Skin of body (tissue), 2 donors: ENCODE measurements around the gene SLC24A1. TPM values are rescaled to one million over a fixed set of nuclear protein-coding genes. Genes with fewer than 3 reads are reported as not detected.
A peak's percentile ranks its signal among the peaks of the same experiment; 100 is the strongest.

Experiments
- DNase-seq: peaks from one replicate; lab custom pipeline; 2025; lab: John Stamatoyannopoulos, UW
- total RNA-seq: library from RNA; depleted of rRNA; stranded (reverse); fragments of >200 nt; gene quantifications from one replicate; pipeline ENCODE4 v1.2.3, GENCODE V29; 2014

The SLC24A1 gene
- total RNA-seq, 1 donor from 2014 or later = 4.8 TPM

DNA sequence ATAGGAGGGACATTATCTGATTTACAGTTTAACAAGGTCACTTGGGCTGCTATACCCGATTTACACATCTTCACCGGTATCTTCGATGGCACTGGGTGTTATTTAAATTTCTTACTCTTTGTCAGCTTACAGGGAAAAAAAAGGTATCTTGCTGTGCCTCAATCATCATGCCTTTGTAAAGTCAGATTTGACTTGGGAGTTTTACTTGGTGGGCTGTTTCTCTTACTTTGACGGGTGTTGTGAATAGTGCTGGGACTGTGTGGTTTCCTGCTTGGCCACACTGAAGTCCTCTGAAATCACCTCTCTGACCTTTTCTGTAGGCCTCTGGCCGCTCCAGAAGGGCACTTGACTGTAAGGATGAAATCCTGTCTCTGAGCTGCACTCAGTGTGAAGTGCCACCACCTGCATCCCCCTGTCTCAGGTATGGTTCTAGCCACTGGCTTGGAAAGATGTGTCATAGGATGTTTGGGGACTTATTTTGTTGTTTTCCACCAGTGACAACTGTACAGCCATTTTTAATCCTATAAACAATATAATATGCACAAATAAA lies 3.1 kb upstream of the SLC24A1 start:
- no peak for DNase-seq

DNA sequence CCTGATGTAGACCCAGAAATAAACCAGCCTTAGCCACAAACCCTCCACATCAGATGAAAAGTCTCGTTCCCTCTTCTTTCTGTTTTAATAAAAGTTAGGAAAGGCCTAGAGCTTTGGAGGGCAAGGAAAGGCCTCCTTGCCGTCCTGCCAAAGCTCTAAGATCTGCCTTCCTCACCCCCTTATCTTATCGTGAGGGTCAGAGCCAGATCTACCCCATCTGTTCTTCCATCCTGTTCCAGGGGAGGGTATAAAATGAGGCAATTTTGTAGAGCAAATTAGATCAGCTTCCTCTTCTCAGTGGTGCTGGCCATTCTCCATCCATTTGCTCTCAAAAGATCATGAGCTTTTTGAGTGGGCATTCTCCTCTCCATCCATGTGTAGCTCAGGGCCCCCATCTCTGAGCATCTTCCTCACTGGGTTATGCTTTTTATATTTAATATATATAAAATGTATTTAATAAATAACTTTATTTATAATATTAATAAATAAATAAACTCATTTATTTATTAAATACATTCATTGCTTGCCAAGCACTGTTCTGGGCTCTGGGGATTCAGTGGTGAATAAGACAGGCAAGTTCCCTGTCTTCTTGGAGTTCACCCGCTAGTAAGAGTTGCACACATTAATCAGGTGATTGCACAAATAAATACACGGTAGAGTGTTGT lies 2.0 kb upstream of the SLC24A1 start:
- DNase-seq = no peak

DNA sequence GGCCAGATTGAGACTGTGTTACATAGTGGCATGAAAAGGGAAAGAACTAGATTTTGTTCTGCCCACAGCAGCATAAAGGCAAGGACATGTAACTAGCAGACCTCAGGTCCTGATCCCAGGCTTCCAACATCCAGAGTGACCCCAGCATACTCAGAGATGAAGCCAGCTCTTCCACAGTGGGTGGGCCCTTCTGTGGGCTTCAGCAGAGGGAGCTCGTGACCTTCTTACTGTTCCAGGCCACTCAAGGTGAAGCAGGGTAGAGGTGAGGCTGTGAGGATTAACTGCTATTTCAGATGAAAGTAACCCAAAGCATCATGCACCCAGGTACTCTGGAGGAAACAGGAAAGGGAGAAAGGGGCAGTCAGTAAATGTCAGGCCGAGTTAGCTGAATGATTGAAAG lies 905 bp upstream of the SLC24A1 start:
- no peak for DNase-seq

DNA sequence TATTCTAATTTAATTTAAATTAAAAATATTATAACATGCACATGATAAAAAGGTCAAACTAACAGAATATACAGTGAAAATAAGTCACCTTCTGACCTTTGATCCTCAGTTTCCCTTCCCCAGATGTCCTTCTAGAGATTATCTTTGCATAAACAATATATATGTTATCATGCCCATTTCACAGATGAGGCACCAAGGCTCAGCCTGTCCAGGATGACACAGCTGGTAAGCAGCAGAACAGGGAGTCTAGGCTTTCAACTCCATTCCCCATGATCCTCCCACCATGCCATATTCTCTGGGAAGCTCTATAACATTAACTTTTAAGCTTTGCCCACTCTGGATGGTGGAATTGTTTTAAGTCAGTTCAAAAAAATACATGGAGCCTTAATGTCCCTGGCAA lies 1.4 kb downstream of the SLC24A1 start:
- DNase-seq = no peak

DNA sequence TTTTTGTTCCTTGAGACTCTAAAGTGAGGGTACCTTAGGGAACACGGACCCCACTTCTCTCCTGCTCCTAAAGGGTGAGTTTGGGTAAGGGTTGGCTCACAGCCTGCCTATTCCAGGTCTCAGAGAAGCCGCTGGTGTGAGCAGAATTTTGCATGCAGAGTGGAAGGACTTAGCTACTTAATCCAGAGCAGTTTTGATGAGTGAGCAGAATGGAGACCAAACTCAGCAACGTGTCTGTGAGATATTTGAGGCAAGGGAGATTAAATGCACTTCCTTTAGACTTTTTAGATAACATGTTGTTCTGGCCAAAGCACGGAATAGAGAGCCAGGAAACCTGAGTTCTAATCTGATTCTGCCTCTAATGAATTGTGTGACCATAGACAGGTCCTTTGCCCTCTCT lies 5.1 kb downstream of the SLC24A1 start:
- no peak for DNase-seq

DNA sequence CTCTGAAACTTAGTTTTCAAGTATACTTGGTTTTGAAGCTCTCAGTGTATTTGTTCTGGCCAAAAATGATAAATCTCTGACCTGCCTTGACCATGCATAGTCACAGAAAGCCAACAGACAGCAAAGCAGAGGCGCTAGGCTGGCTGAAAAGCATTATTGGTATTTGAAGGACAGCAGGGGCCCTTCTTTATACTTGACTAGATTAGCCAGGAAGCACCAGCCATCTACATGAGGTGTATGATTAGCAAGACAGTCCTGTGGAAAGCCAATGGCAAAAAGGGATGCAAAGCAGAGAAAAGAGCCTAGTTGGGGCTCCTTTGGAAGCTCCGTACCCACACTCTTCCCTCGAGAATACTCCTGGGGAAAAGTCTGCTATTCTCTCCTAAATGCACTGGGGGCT lies 7.8 kb downstream of the SLC24A1 start:
- DNase-seq = no peak

DNA sequence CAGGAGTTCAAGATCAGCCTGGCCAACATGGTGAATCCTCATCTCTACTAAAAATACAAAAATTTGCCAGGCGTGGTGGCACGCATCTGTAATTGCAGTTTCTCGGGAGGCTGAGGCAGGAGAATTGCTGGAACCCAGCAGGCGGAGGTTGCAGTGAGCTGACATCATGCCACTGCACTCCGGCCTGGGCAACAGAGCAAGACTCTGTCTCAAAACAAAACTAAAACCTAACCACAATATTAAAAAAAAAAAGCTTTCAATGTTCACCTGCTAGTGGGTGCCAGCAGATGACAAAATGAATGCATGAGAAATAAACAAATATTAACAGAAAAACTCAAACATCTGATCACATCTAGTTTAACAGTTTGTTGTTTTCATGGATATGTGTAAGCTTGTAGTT lies 9.0 kb downstream of the SLC24A1 start:
- DNase-seq = no peak

DNA sequence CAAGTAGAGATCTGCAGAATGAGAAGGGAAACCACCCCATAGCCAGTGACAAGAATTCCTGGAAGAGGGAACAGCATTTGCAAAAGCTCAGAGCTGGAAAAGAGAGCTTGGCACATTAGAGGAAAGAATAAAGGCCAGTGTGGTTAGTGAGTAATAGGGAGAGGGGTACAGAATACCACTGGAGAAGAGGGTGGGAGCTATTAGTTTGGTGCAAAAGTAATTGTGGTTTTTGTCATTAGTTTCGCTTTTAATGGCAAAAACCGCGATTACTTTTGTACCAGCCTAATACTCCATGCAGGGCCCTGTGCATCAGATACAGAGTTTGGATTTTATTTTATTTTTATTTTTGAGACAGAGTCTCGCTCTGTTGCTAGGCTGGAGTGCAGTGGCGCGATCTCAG lies 9.8 kb downstream of the SLC24A1 start:
- no peak for DNase-seq

DNA sequence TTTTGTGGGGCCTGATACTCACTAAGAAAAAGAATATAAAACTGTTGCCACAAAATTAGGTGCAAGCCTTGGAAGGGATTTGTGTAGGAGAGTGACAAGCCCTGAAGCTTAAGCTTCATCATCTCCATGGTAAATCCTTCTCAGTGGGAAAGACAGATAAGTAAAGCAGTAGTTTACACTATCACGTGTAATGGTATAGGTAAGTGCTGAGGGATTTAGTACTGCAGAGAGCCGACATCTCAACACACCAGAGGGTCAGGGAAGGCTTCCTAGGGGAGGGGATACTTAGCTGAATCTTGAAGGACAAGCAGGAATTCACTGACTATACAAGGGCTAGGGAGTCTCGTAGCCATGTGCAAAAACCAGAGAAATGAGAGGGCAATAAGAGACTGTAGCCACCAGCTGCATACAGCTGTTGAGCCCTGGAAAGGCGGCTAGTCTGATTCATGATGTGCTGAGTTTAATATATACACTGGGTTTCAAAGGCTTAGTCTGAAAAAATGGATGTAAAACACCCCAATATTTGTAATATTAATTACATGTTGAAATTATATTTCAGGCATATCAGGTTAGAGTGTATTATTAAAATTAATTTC lies 11.1 kb downstream of the SLC24A1 start:
- DNase-seq = no peak

DNA sequence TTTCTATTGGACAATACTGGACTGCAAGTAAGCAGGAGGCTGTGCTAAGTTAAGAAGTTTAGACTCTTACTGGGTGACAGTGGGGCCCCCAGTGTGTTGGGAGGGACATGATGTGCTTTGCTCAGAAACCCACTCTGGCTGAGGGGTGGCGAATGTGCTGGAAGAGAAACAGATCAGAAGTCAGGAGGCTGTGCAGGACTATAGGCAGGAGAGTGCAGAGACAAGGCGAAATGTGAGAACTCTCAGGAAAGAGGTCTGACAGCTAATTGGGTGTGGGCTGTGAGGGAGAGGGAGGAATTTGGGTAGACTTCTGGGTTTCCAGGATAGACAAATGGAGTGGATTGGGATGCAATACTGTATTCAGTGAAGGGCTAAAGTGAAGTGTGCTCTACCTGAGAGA lies 12.0 kb downstream of the SLC24A1 start:
- no peak for DNase-seq

DNA sequence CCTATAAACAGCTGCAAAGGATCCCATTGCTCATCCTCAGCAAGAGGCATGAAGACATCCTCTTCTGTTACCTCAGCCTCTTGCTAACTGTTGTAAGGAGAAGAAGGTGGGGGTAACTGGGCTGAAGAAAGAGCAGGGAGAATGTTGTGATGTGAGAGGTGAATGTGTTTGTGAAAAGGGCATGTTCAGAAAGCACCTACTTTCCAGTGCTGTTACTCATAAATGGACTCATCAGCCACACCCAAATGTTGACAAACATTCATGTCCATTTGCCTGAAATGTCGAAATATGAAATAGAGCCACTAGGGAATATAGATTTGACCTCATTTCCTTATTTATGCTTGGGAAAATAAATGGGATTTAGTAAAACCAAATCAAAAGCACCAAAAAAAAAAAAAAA lies 12.6 kb downstream of the SLC24A1 start:
- DNase-seq = no peak

DNA sequence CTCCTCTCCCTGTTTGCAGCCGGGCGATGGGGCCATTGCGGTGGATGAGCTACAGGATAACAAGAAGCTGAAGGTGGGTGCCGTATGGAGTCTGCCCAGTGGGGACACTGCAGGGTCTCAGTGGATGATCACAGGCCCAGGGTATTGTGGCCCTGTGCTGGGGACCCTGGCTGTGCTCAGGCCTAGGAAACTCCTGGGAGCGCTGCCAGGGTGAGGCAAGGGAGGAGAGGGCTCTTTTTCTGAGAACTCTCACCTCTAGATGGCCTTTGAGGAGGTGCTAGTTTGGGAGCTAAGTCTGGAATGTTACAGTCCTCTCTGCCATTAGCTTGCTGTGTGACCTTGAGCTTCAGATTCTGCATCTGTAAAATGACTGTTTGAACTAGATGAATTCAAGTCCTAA lies 16.4 kb downstream of the SLC24A1 start:
- no peak for DNase-seq

DNA sequence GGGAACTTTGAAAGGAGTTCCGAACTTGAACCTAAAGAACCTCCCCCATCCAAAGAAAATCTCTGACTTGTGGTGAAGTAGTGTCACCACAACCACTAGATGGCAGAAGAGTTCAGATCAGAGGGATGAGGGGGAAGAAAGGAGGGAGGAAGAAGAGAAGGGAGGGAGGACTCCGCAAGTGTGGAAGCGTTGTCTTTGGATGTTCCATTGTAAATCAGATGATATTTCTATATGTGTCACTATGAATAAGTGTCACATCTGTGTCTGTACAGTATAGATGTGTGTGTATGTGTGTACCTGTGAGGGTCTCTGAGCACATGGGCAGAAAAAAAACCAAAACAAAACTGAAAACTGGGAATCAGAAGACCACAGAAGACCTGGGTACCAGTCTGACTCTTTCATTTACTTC lies 16.9 kb downstream of the SLC24A1 start:
- DNase-seq = peak; percentile 64

DNA sequence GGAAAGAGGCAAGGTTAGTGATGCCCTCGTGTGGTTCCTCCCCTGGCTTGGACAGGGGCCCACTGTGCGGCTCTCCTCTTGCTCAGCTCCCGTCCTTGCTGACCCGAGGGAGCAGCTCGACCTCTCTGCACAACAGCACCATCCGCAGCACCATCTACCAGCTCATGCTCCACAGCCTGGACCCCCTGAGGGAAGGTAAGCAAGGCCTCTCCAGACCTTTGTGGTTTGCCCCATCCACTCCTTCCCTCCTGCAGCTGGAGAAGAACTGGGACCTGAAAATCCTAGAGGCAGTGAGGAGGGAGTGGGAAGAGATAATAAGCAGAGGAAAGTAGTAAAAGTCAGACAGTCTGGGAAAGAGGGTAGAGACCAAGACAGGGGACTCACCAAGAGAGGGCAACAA lies 17.8 kb downstream of the SLC24A1 start:
- DNase-seq = no peak

DNA sequence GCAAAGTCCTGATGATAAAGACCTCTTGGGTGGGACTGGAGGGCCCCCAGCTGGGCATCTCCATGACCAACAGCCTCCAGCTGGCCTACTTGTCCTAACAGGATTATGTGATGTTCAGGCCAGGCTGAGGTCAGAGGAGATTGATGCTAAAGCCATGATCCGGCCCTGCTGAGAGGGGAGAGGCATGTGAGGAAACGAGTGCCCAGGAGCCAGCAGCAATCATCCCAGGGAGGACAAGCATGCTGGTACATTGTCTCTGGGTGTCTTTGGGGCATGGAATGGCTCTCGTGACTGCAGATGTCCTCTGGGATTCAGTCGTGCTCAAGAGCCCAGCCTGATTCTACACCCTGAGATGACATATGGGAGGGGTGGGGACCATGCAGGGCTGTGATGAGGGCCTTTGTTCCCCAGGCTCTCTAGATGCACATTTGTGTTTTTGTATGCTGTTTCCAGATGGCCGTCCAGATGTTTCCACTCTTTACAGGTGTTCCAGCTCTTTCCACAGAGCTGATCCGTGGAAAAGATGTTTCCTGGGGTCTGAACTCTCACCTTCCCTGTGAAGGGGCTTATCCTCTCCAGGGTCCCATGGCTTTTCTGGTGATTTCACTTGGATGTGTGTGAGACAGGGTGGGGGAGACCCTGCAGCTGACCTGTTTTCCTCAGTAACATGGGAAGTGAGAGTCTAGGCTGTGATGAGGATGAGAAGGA lies 20.2 kb downstream of the SLC24A1 start:
- DNase-seq = no peak

DNA sequence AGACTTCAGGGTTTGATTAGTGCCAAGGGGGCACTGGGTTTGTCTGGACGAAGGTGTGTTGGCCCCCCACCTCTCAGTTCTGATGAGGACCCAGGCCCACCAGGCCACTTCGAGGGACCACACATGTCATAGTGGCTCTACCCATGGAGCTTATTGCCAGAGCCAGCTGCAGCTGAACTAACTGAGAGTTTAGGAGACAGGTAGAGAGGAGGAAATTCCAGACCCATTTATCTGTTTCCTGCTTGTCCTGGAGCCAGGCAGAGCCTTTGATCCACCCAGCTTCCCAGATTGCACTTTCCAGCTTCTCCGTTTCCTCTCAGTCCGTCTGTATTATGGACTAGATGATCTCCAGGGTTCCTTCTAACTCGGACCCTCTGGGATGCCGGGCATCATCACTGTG lies 20.9 kb downstream of the SLC24A1 start:
- DNase-seq = no peak

DNA sequence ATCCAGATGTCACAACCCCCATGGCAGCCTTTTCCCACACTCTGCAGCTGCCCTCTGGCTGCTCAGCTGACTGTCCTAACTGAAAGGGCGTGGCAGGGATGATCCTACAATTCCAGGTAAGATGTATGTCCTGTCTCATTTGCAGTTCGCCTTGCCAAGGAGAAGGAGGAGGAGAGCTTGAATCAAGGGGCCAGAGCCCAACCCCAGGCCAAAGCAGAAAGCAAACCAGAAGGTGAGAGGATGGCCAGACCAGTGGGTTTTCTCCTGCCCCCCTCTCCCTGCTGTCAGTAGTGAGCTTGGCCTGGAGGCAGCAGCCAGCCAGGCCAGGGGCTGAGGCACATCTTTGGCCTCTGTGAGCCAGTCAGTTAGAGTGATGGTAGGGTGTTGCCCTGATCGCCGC lies 22.5 kb downstream of the SLC24A1 start:
- DNase-seq = no peak

DNA sequence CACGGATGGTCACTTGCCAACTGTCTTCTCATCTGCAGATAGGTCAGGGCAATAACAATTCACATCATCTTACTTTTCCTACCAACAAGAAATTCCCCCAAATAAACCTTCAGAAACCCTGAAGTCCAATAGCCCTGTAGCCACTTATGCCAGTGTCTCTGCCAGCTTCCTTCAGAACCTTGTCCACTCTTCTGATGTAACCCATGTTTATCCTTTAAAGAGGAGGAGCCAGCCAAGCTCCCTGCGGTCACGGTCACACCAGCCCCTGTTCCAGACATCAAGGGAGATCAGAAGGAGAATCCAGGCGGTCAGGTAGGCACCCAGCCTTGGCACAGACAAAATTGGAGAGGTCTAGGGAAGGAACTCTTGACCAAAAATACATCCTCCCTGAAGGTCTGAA lies 23.7 kb downstream of the SLC24A1 start:
- DNase-seq = no peak

DNA sequence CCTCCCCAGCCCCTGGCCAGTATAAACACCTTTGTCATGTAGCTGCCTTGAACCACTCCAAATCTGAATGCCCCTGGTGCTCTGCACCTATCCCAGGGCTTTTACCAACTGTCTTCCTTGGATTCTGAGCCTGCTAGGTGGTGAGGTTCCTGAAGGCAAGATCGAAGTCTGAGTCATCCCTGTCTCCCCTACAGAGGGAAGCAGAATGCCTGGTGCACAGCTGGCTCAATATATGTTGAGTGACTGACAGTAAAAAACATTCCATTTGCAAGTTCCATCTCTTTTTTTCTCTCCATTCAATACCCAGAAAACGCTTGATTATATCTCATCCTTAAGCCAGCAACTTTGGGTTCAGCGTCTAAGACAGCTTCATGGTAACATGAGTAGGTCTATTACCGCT lies 24.7 kb downstream of the SLC24A1 start:
- DNase-seq = no peak

DNA sequence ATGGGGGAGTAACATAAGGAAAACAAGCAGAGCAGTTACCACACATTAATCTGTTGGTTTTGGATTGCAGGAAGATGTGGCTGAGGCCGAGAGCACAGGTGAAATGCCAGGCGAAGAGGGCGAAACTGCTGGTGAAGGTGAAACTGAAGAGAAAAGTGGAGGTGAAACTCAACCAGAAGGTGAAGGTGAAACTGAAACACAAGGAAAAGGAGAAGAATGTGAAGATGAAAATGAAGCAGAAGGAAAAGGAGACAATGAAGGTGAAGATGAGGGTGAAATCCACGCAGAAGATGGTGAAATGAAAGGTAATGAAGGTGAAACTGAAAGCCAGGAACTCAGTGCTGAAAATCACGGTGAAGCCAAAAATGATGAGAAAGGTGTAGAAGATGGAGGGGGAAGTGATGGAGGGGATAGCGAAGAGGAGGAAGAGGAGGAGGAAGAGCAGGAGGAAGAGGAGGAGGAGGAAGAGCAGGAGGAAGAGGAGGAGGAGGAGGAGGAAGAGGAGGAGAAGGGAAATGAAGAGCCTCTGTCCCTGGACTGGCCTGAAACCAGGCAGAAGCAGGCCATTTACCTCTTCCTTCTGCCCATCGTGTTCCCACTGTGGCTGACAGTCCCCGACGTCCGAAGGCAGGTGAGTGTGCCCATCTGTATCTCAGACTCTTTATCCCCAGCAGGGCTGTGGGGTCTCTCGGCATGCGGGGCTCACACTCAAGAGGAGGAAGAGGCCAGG lies 28.7 kb downstream of the SLC24A1 start:
- DNase-seq = no peak

DNA sequence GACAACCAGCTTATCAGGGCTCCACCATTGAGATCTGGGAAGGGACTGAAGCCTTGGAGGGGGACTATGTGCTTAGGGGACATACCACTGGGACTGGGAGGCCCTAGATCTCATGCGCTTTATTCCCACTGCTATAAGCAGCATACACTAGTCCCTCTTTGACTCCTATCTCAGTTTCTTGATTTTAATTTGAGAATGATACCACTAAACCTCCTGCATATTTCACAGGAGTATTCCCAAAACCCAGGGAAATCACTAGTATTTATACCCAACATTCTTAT lies 29.2 kb downstream of the SLC24A1 start:
- DNase-seq = no peak
